WTC11 (cell line): ENCODE results near the gene THSD4. TPM values are rescaled to one million over a fixed set of nuclear protein-coding genes. Genes with fewer than 3 reads are reported as not detected.

Source experiments
- ATAC-seq: fragments of 200-7000 bp; cut with Tn5 transposase; 2 replicates; pipeline ENCODE4 v1.10.0; 2021; ENCODE audit warnings: mild to moderate bottlenecking, moderate library complexity
- CTCF ChIA-PET: fragments of 300-600 bp; sonication (Branson Sonifier 250); formaldehyde crosslinking; loops from one replicate; lab custom pipeline; 2021; ENCODE audit warnings: antibody characterized with exemption; lab: Charles Lee
- POLR2A ChIA-PET: fragments of 350-600 bp; sonication (Branson Sonifier 250); formaldehyde crosslinking; loops from one replicate; lab custom pipeline; 2021; ENCODE audit warnings: antibody characterized with exemption; lab: Charles Lee
- DNase-seq: peaks from one replicate; pipeline ENCODE4 v3.0.0; 2021; ENCODE audit warnings: low spot score
- H3K27ac Mint-ChIP-seq: 2 replicates; pipeline ENCODE4 v1.8.0; 2021; ENCODE audit warnings: mixed read lengths
- H3K27me3 Mint-ChIP-seq: 2 replicates; pipeline ENCODE4 v1.8.0; 2021; ENCODE audit warnings: low read depth, mild to moderate bottlenecking, moderate library complexity, mixed read lengths
- H3K36me3 Mint-ChIP-seq: 2 replicates; pipeline ENCODE4 v1.8.0; 2021; ENCODE audit warnings: mixed read lengths
- H3K4me1 Mint-ChIP-seq: 2 replicates; pipeline ENCODE4 v1.8.0; 2022; ENCODE audit warnings: mixed read lengths
- H3K4me3 Mint-ChIP-seq: 2 replicates; pipeline ENCODE4 v1.8.0; 2021; ENCODE audit warnings: mild to moderate bottlenecking, moderate library complexity, mixed read lengths
- H3K9me3 Mint-ChIP-seq: 2 replicates; pipeline ENCODE4 v1.8.0; 2021; ENCODE audit warnings: mixed read lengths
- AR ChIP-seq: fragments of 250-450 bp; sonication (Bioruptor Pico); IDR thresholded peaks from 2 replicates; pipeline ENCODE4 v1.9.0; 2021; ENCODE audit warnings: mild to moderate bottlenecking
- ARID4B ChIP-seq: sonication (generic); formaldehyde crosslinking; IDR thresholded peaks from 2 replicates; pipeline ENCODE4 v1.8.0; 2023; ENCODE audit warnings: missing genetic modification reagents, mild to moderate bottlenecking, borderline replicate concordance
- CDX4 ChIP-seq: fragments of 250-450 bp; sonication (Bioruptor Pico); IDR thresholded peaks from 2 replicates; pipeline ENCODE4 v1.9.0; 2021; ENCODE audit warnings: moderate library complexity, mild to moderate bottlenecking, inconsistent platforms, borderline replicate concordance
- CREM ChIP-seq: sonication (generic); formaldehyde crosslinking; IDR thresholded peaks from 2 replicates; pipeline ENCODE4 v1.8.1; 2022; ENCODE audit warnings: mild to moderate bottlenecking, missing genetic modification reagents, moderate library complexity
- ESRRA ChIP-seq: sonication (generic); formaldehyde crosslinking; IDR thresholded peaks from 2 replicates; pipeline ENCODE4 v1.8.1; 2022; ENCODE audit warnings: mild to moderate bottlenecking, missing genetic modification reagents, borderline replicate concordance
- IRF1 ChIP-seq: sonication (generic); formaldehyde crosslinking; IDR thresholded peaks from 2 replicates; pipeline ENCODE4 v1.8.0; 2023; ENCODE audit warnings: missing genetic modification reagents
- MLX ChIP-seq: sonication (generic); formaldehyde crosslinking; IDR thresholded peaks from 2 replicates; pipeline ENCODE4 v1.8.1; 2023; ENCODE audit warnings: mild to moderate bottlenecking, missing genetic modification reagents, moderate library complexity
- PRRX2 ChIP-seq: fragments of 250-450 bp; sonication (Bioruptor Pico); IDR thresholded peaks from 2 replicates; pipeline ENCODE4 v1.8.0; 2021; ENCODE audit warnings: mild to moderate bottlenecking
- STAT6 ChIP-seq: sonication (generic); formaldehyde crosslinking; conservative IDR thresholded peaks from 2 replicates; pipeline ENCODE4 v1.8.1; 2023; ENCODE audit warnings: mild to moderate bottlenecking, low read depth, missing genetic modification reagents, moderate library complexity
- ZNF138 ChIP-seq: sonication (generic); formaldehyde crosslinking; conservative IDR thresholded peaks from 2 replicates; pipeline ENCODE4 v1.8.1; 2022; ENCODE audit warnings: mild to moderate bottlenecking, moderate library complexity, missing genetic modification reagents
- ZNF263 ChIP-seq: sonication (generic); formaldehyde crosslinking; IDR thresholded peaks from 2 replicates; pipeline ENCODE4 v1.8.1; 2022; ENCODE audit warnings: low read depth, mild to moderate bottlenecking, moderate library complexity, missing genetic modification reagents
- total RNA-seq: library from RNA; stranded (reverse); gene quantifications from 3 replicates; pipeline ENCODE4 v1.2.3, GENCODE V29; 2021
- TF ChIP-seq, protein P1 (sequence below): sonication (generic); formaldehyde crosslinking; IDR thresholded peaks from 2 replicates; pipeline ENCODE4 v1.8.1; 2022; ENCODE audit warnings: mild to moderate bottlenecking, missing genetic modification reagents, moderate library complexity, borderline replicate concordance

The THSD4 gene
- total RNA-seq, 1 experiment from 2014 or later, result 7.8 TPM

DNA sequence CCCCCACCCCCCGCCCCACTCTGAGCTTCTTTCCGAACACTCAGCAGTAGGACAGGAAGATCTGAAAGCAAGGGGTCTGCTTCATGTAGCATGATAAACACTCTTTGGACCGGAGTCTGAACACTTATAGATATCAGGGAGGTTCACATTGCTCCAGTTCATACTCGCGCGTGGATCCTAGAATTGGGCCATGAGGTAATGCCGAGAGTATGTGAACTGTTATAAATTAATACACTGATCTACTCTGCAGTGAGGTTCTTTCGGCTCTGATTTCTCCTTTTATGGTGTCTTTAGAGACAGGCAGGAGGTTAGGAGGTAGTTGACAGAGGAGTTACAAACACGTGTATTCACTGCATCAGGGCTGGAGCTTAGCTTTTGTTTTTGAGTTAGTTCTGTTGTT lies 223.0 kb downstream of the THSD4 start:
- DNase-seq (no peak), ATAC-seq (no peak)
- ChIA-PET POLR2A (no interaction called here), CTCF (interaction anchor here (0.7 kb wide), 1 partner anchor 22 kb away, joined by 5 read pairs; no protein-coding TSS in a partner anchor)
- TF ChIP-seq ZNF138 (CRISPR knock-in tag) (no peak), ZNF263 (CRISPR knock-in tag) (no peak), STAT6 (CRISPR knock-in tag) (no peak), CDX4 (CRISPR knock-in tag) (no peak), CREM (CRISPR knock-in tag) (no peak), PRRX2 (no peak), ESRRA (CRISPR knock-in tag) (no peak), AR (CRISPR knock-in tag) (no peak), ARID4B (no peak), IRF1 (CRISPR knock-in tag) (no peak), MLX (no peak)
- TF ChIP-seq, protein P1, sequence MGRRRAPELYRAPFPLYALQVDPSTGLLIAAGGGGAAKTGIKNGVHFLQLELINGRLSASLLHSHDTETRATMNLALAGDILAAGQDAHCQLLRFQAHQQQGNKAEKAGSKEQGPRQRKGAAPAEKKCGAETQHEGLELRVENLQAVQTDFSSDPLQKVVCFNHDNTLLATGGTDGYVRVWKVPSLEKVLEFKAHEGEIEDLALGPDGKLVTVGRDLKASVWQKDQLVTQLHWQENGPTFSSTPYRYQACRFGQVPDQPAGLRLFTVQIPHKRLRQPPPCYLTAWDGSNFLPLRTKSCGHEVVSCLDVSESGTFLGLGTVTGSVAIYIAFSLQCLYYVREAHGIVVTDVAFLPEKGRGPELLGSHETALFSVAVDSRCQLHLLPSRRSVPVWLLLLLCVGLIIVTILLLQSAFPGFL (CRISPR knock-in tag), result no peak
- Mint-ChIP-seq H3K27me3 (no peaks in the 10 kb centered on the region), H3K36me3 (no peaks in the 10 kb centered on the region), H3K9me3 (no peaks in the 10 kb centered on the region), H3K27ac (no peak overlapping the region), H3K4me1 (peaks cover 52% of the 10 kb centered on the region), H3K4me3 (no peak overlapping the region)
